GM12878 (cell line): ENCODE data around the gene NPTX1. TPM values are rescaled to one million over a fixed set of nuclear protein-coding genes. Genes with fewer than 3 reads are reported as not detected.

Experiments
- ATAC-seq: fragments of 200-7000 bp; cut with Tn5 transposase; 3 replicates; pipeline ENCODE4 v1.9.1; 2020; ENCODE audit warnings: mild to moderate bottlenecking, moderate library complexity
- BruUV-seq: library from RNA; stranded (reverse); fragments of 400-500 nt; replicated peaks from 2 replicates; lab custom pipeline; 2021; lab: Mats Ljungman, UMichigan
- CTCF ChIA-PET: fragments of 300-600 bp; sonication (Branson Sonifier 250); formaldehyde crosslinking; extraction: SDS; loops from one replicate; lab custom pipeline; 2021; ENCODE audit warnings: inconsistent platforms; lab: Yijun Ruan, JAX
- POLR2A ChIA-PET: fragments of 350-600 bp; formaldehyde crosslinking; extraction: SDS; loops from one replicate; lab custom pipeline; 2021; ENCODE audit warnings: inconsistent platforms; lab: Charles Lee
- RAD21 ChIA-PET: fragments of 300-600 bp; sonication (Branson Sonifier 250); formaldehyde crosslinking; loops from one replicate; lab custom pipeline; 2023; ENCODE audit warnings: antibody characterized with exemption; ENCODE audit not compliant: unreplicated experiment; lab: Charles Lee
- SMC1A ChIA-PET: fragments of 300-600 bp; sonication (Branson Sonifier 250); formaldehyde crosslinking; loops from one replicate; lab custom pipeline; 2023; ENCODE audit not compliant: unreplicated experiment, uncharacterized antibody; lab: Charles Lee
- DNase-seq: peaks from one replicate; pipeline ENCODE4 v3.0.0-alpha.2; 2011; ENCODE audit warnings: low read depth, low spot score
- FAIRE-seq: peaks from 3 replicates; lab custom pipeline; 2011; peaks lifted over from hg19 to GRCh38; lab: Jason Lieb, UNC
- H2AFZ ChIP-seq: 2 replicates; pipeline ENCODE4 v1.6.0; 2011; ENCODE audit warnings: low read depth, low read length, control low read depth; ENCODE audit not compliant: control insufficient read depth
- H3K27ac ChIP-seq: 2 replicates; pipeline ENCODE4 v1.5.1; 2011; ENCODE audit warnings: control low read depth; ENCODE audit not compliant: control insufficient read depth, insufficient read depth
- H3K27me3 ChIP-seq, 2 experiments: replicated peaks in 1 of 2; 2 replicates each; pipeline versions ENCODE4 v1.6.0 to v1.6.1; 2011; ENCODE audit warnings: low read length in 1 of 2; ENCODE audit not compliant: control insufficient read depth in 2 of 2, insufficient read depth in 2 of 2
- H3K36me3 ChIP-seq, 2 experiments: 2 replicates each; pipeline ENCODE4 v1.5.1; 2011; ENCODE audit warnings: low read length in 1 of 2; ENCODE audit not compliant: control insufficient read depth in 2 of 2, insufficient read depth in 2 of 2
- H3K4me1 ChIP-seq: 2 replicates; pipeline ENCODE4 v1.6.1; 2011; ENCODE audit warnings: mild to moderate bottlenecking, low read length, moderate library complexity, mixed read lengths; ENCODE audit not compliant: control insufficient read depth, insufficient read depth
- H3K4me2 ChIP-seq: 2 replicates; pipeline ENCODE4 v1.6.0; 2011; ENCODE audit warnings: control low read depth; ENCODE audit not compliant: control insufficient read depth, insufficient read depth
- H3K4me3 ChIP-seq: fragments of 200-600 bp; sonication (generic); 2 replicates; pipeline ENCODE4 v1.5.1; 2016
- H3K79me2 ChIP-seq: 2 replicates; pipeline ENCODE4 v1.6.0; 2011; ENCODE audit warnings: low read length; ENCODE audit not compliant: control insufficient read depth, insufficient read depth
- H3K9ac ChIP-seq: 2 replicates; pipeline ENCODE4 v1.8.0; 2011; ENCODE audit warnings: low read length, control low read depth, mixed read lengths; ENCODE audit not compliant: control insufficient read depth, insufficient read depth
- H3K9me3 ChIP-seq: replicated peaks from 3 replicates; pipeline ENCODE4 v1.5.1; 2011; ENCODE audit warnings: mild to moderate bottlenecking, low read length; ENCODE audit not compliant: control insufficient read depth, insufficient read depth
- H4K20me1 ChIP-seq: 2 replicates; pipeline ENCODE4 v1.6.0; 2011; ENCODE audit not compliant: control insufficient read depth, insufficient read depth
- CEBPB ChIP-seq, 2 experiments: fragments of 150-350 bp in 1 of 2; IDR thresholded peaks; 2 replicates each; pipeline ENCODE4 v1.6.1; 2012 to 2014; ENCODE audit warnings: low read depth in 2 of 2, low read length in 2 of 2, borderline replicate concordance in 1 of 2, inconsistent platforms in 1 of 2
- MEF2A ChIP-seq: IDR thresholded peaks from 2 replicates; pipeline ENCODE4 v1.6.1; 2011; ENCODE audit warnings: low read depth, mild to moderate bottlenecking, low read length, moderate library complexity; ENCODE audit not compliant: insufficient read depth
- POLR2AphosphoS5 ChIP-seq: IDR thresholded peaks from 2 replicates; pipeline ENCODE4 v1.6.1; 2011; ENCODE audit warnings: mild to moderate bottlenecking, low read length, inconsistent platforms
- RUNX3 ChIP-seq: IDR thresholded peaks from 2 replicates; pipeline ENCODE4 v1.6.1; 2012; ENCODE audit warnings: low read length, inconsistent platforms
- SUZ12 ChIP-seq: fragments of 200-600 bp; sonication (generic); IDR thresholded peaks from one replicate; pipeline ENCODE4 v1.6.1; 2018; ENCODE audit warnings: antibody characterized with exemption, mild to moderate bottlenecking; ENCODE audit not compliant: unreplicated experiment
- WRNIP1 ChIP-seq: IDR thresholded peaks from 2 replicates; pipeline ENCODE4 v1.6.1; 2011; ENCODE audit warnings: low read depth, low read length, improper control_type of control experiment, borderline replicate concordance
- WGBS: methylation state at CpG from one replicate; pipeline ENCODE4 v1.1.6; 2016; ENCODE audit warnings: low lambda C conversion rate; ENCODE audit not compliant: insufficient replicate concordance, insufficient coverage; ENCODE audit errors: missing lambda C conversion rate; 5-methylcytosine and 5-hydroxymethylcytosine counted together
- in situ Hi-C: fragments of 300-500 bp; cut with MboI; formaldehyde crosslinking; loops from 9 replicates; pipeline ENCODE4 v1.14.3; 2018; ENCODE audit warnings: mixed read lengths
- intact Hi-C: fragments of 100-400 bp; cut with micrococcal nuclease; formaldehyde crosslinking; loops from one replicate; pipeline ENCODE4 v1.14.2; 2022; ENCODE audit not compliant: unreplicated experiment
- polyA plus RNA-seq, 11 experiments: library from polyadenylated mRNA; depleted of rRNA in 4 of 11; unstranded in 6 of 11; stranded (reverse) in 5 of 11; fragments of >200 nt; fragmentation: Nextera tagmentation in 4 of 11; fragmentation: Illumina TruSeq in 1 of 11; extraction: Ambion mirVana in 4 of 11; extraction: Trizol in 1 of 11; gene quantifications; 1 replicate in 1 of 11; 2 replicates in 10 of 11; pipeline versions ENCODE4 v1.2.1 to v1.2.3, GENCODE V29; 2011 to 2016; ENCODE audit warnings: inconsistent platforms in 2 of 11, missing spikeins in 2 of 11, low read depth in 1 of 11
- total RNA-seq, 4 experiments: library from RNA; depleted of rRNA in 3 of 4; stranded (reverse); fragments of >200 nt in 3 of 4; fragmentation: Illumina TruSeq in 1 of 4; extraction: Trizol in 1 of 4; gene quantifications; 2 replicates each; pipeline versions ENCODE4 v1.2.1 to v1.2.3, GENCODE V29; 2013 to 2021
- TF ChIP-seq, protein P1 (sequence below): fragments of 450-650 bp; IDR thresholded peaks from 2 replicates; pipeline ENCODE4 v1.6.1; 2016; ENCODE audit warnings: mild to moderate bottlenecking, moderate library complexity, borderline replicate concordance
- TF ChIP-seq, protein P2 (sequence below): IDR thresholded peaks from 2 replicates; pipeline ENCODE4 v1.6.1; 2012; ENCODE audit warnings: low read depth, low read length, improper control_type of control experiment

NPTX1 gene
- total and polyA plus RNA-seq, 10 of the 15 experiments (the other 5 are each of a cell fraction or from before 2014, with no cell fraction given): not detected

DNA sequence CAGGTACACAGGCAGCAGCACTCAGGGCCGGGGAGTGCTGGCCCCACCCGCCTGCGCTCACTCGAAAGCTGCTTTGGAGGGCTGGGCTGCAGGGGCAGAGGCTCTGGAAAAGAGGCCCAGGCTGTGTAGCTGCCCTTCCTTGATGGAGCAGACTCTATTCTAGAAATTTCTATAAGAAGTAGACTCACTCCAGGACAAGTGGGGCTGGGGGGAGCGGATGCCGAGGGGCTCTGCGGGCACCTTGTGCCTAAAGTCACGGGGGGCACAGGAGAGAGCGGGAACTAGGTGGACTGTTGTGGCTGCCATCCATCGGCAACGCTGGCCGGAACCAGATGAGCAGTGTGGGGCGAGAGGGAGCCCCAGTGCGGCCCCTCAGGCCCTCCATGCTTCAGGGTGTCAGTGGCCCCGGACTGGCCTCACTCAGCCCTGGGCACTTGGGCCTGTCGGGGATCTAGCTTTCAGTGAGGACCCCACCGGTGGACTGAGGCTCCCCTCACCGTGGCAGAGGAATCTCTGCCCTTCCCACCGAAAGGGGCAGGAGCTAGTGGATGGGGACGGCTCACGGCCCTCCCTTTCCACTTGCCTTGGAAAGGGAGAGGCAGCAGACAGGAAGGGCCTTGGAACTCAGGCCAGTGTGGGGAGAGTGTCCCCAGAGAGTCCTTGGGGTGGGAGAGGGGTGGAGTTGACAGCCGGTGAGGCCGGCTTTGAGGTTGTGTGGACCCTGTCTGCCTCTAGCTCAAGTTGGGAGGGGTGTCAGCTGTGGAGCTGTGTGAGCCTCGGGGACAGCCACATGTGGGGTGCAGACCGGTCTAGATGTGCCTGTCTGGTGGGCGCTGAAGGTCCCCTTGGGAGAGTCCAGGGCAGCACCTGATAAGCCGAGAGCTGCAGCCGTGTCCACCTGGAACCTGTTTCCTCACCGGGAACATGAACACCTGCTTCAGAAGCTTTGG, 44.9 kb downstream of the NPTX1 start (continued):
- TF ChIP-seq, protein P1, sequence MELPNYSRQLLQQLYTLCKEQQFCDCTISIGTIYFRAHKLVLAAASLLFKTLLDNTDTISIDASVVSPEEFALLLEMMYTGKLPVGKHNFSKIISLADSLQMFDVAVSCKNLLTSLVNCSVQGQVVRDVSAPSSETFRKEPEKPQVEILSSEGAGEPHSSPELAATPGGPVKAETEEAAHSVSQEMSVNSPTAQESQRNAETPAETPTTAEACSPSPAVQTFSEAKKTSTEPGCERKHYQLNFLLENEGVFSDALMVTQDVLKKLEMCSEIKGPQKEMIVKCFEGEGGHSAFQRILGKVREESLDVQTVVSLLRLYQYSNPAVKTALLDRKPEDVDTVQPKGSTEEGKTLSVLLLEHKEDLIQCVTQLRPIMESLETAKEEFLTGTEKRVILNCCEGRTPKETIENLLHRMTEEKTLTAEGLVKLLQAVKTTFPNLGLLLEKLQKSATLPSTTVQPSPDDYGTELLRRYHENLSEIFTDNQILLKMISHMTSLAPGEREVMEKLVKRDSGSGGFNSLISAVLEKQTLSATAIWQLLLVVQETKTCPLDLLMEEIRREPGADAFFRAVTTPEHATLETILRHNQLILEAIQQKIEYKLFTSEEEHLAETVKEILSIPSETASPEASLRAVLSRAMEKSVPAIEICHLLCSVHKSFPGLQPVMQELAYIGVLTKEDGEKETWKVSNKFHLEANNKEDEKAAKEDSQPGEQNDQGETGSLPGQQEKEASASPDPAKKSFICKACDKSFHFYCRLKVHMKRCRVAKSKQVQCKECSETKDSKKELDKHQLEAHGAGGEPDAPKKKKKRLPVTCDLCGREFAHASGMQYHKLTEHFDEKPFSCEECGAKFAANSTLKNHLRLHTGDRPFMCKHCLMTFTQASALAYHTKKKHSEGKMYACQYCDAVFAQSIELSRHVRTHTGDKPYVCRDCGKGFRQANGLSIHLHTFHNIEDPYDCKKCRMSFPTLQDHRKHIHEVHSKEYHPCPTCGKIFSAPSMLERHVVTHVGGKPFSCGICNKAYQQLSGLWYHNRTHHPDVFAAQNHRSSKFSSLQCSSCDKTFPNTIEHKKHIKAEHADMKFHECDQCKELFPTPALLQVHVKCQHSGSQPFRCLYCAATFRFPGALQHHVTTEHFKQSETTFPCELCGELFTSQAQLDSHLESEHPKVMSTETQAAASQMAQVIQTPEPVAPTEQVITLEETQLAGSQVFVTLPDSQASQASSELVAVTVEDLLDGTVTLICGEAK: no peak
- TF ChIP-seq CEBPB (IDR thresholded peaks at IDR 0.05; ENCODE audit: borderline replicate concordance in 1 of 2, low read depth in 2 of 2, low read length in 2 of 2): no peak
- no peak for TF ChIP-seq WRNIP1

DNA sequence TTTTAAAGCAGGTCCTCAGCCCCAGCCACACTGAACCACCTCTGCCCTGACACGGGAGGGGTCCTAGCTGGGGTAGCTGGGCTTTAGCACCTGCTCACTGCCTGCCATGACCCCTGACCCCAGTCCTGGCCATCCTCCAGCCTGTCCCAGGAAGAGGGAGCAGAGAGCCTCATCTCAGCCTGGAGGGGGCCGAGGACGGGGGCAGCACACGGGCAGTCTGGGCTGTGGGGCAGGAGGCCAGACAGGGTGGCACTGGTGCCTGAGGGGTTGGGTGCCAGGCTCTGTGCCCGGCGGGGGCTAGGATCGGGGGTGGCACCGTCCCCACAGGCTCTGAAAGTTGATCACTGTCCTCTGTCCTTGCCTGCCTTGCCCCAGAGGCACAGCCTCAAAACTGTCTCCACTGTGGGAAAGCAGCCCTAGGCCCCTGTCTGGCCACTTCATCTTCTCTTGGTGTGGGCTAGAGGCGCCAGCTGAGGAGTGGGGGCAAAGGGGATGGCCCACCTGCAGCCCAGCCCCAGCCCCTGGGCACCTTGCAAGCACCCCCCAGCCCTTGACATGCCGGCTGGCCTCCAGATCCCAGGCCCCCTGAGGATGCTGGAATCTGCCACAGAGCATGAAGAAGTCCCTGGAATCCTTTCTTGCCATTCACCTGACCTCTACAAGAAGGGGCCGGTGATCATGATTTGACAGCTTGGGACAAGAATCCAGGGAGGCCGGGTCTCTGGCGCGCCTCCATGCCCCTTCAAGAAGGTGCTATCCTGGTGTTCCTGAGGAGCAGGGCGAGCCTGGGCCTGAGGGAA, 45.8 kb downstream of the NPTX1 start:
- no peaks in the 10 kb centered on the region; a peak in 1 of 4 replicates for H3K27me3 ChIP-seq
- no peak overlapping the region for H3K4me2 ChIP-seq
- POLR2A ChIA-PET: no interaction called here
- TF ChIP-seq CEBPB (IDR thresholded peaks at IDR 0.05; ENCODE audit: borderline replicate concordance in 1 of 2, low read depth in 2 of 2, low read length in 2 of 2) (no peak), MEF2A (no peak), POLR2AphosphoS5 (no peak), SUZ12 (no peak), RUNX3 (no peak)
- TF ChIP-seq, protein P2, sequence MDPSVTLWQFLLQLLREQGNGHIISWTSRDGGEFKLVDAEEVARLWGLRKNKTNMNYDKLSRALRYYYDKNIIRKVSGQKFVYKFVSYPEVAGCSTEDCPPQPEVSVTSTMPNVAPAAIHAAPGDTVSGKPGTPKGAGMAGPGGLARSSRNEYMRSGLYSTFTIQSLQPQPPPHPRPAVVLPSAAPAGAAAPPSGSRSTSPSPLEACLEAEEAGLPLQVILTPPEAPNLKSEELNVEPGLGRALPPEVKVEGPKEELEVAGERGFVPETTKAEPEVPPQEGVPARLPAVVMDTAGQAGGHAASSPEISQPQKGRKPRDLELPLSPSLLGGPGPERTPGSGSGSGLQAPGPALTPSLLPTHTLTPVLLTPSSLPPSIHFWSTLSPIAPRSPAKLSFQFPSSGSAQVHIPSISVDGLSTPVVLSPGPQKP: no peak
- peaks cover 3% of the 10 kb centered on the region for H3K4me1 ChIP-seq
- SMC1A ChIA-PET: no interaction called here
- 38% methylated on average over 15 of the region's 15 CpGs for WGBS
- H4K20me1 ChIP-seq: no peaks in the 10 kb centered on the region
- no peak overlapping the region for H2AFZ ChIP-seq
- no peak for DNase-seq
- H3K9me3 ChIP-seq: no peaks in the 10 kb centered on the region
- H3K4me3 ChIP-seq: no peak overlapping the region
- no peaks in the 10 kb centered on the region for H3K79me2 ChIP-seq
- no peak overlapping the region for H3K27ac ChIP-seq
- intact Hi-C loops: no loop called here
- ATAC-seq: no peak
- RAD21 ChIA-PET: no interaction called here
- CTCF ChIA-PET: no interaction called here
- H3K9ac ChIP-seq: no peak overlapping the region
- in situ Hi-C loops: no loop called here
- FAIRE-seq: no peak
- no TSS peak for BruUV-seq
- no peaks in the 10 kb centered on the region for H3K36me3 ChIP-seq
